Right lobe of liver (tissue), 4 donors: ENCODE results near the gene TDRD7.

Source experiments
- POLR2A ChIP-seq: fragments of 450-650 bp; IDR thresholded peaks from one replicate; pipeline ENCODE4 v1.6.1; 2017; ENCODE audit warnings: antibody characterized with exemption, mild to moderate bottlenecking
- TF ChIP-seq, protein P1 (sequence below), 4 donors: fragments of 200-600 bp in 3 of 4; fragments of 450-650 bp in 1 of 4; IDR thresholded peaks; one replicate each; pipeline versions ENCODE4 v1.5.1 to v1.8.0; 2016 to 2022; ENCODE audit warnings: antibody characterized with exemption in 4 of 4, mild to moderate bottlenecking in 2 of 4
- donor health status: DM: no; HTN: no; CAD: no.
- donor health status: DM: no; HTN: no; CAD: no.
- donor health status: DM: no; HTN: yes; CAD: no.

DNA sequence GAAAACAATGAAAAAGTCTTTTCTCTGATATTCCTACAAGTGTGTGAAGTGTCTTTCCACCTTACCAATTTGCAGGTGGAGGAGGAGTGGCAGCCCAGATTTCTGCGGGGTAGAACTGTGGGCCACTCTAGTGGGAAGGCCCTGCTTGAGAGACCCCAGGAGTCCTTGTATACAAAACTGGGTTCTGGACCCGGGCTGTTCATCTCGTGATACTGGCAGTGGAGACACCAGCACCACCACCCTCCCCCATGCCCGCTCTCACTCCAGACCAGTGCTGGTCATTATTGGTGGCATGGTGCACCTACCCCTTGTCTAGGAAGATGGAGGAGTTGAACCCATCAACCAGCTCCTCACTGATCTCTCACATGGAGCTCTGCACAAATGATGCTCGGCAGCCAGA is 16.2 kb upstream of the TDRD7 start:
- TF ChIP-seq, protein P1, sequence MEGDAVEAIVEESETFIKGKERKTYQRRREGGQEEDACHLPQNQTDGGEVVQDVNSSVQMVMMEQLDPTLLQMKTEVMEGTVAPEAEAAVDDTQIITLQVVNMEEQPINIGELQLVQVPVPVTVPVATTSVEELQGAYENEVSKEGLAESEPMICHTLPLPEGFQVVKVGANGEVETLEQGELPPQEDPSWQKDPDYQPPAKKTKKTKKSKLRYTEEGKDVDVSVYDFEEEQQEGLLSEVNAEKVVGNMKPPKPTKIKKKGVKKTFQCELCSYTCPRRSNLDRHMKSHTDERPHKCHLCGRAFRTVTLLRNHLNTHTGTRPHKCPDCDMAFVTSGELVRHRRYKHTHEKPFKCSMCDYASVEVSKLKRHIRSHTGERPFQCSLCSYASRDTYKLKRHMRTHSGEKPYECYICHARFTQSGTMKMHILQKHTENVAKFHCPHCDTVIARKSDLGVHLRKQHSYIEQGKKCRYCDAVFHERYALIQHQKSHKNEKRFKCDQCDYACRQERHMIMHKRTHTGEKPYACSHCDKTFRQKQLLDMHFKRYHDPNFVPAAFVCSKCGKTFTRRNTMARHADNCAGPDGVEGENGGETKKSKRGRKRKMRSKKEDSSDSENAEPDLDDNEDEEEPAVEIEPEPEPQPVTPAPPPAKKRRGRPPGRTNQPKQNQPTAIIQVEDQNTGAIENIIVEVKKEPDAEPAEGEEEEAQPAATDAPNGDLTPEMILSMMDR (IDR thresholded peaks at IDR 0.05), result no peak
- TF ChIP-seq POLR2A, result no peak
